Brain microvascular endothelial cell (primary cell): ENCODE measurements around the gene IQCH.
"Not testable (repeated sequence)": the region's sequence is repeated elsewhere in the genome, so short reads cannot be mapped to it uniquely, and the experiment has no call there.

Experiments used
- DNase-seq: peaks from one replicate; pipeline ENCODE4 v3.0.0-alpha.2; 2020
- H3K27ac ChIP-seq: fragments of 250-450 bp; sonication (Bioruptor Pico); 2 replicates; pipeline ENCODE4 v1.5.1; 2020; ENCODE audit warnings: mild to moderate bottlenecking, moderate library complexity
- H3K27me3 ChIP-seq: fragments of 250-450 bp; sonication (Bioruptor Pico); replicated peaks from 2 replicates; pipeline ENCODE4 v1.5.1; 2020; ENCODE audit warnings: mild to moderate bottlenecking
- H3K36me3 ChIP-seq: fragments of 250-450 bp; sonication (Bioruptor Pico); replicated peaks from 2 replicates; pipeline ENCODE4 v1.5.1; 2020; ENCODE audit warnings: mild to moderate bottlenecking
- H3K4me3 ChIP-seq: 2 replicates; pipeline ENCODE4 v1.5.1; 2011; ENCODE audit warnings: low read depth, mild to moderate bottlenecking, control low read depth, low read length, moderate library complexity
- in situ Hi-C: cut with HindIII; loops from 2 replicates; pipeline ENCODE4 v1.10.0; 2017; ENCODE audit warnings: low sequenced_read_pairs, low pct_ligation_motif_present
- TF ChIP-seq, protein P1 (sequence below): IDR thresholded peaks from 2 replicates; pipeline ENCODE4 v1.5.1; 2011; ENCODE audit warnings: low read depth, mild to moderate bottlenecking, moderate library complexity, low read length, control low read depth, inconsistent platforms; ENCODE audit errors: missing control alignments

The IQCH gene

DNA sequence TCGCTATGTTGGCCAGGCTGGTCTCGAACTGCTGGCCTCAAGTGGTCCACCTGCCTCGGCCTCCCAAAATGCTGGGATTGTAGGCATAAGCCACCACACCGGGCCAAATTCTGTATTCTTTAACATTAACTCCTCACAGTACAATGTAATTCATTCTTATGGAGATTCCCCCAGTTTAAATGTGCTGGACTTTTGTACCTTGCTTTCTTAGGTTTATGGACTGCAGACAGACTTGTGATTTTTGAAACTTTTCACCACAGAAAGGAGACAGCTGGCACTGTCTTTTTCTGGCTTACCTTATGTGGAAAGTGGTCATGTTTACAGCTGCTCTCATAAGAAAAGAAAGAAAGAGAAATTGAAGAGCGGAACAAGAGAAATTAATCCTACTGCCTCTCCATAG lies 103.8 kb downstream of the IQCH start:
- no peak overlapping the region for H3K27ac ChIP-seq
- TF ChIP-seq, protein P1, sequence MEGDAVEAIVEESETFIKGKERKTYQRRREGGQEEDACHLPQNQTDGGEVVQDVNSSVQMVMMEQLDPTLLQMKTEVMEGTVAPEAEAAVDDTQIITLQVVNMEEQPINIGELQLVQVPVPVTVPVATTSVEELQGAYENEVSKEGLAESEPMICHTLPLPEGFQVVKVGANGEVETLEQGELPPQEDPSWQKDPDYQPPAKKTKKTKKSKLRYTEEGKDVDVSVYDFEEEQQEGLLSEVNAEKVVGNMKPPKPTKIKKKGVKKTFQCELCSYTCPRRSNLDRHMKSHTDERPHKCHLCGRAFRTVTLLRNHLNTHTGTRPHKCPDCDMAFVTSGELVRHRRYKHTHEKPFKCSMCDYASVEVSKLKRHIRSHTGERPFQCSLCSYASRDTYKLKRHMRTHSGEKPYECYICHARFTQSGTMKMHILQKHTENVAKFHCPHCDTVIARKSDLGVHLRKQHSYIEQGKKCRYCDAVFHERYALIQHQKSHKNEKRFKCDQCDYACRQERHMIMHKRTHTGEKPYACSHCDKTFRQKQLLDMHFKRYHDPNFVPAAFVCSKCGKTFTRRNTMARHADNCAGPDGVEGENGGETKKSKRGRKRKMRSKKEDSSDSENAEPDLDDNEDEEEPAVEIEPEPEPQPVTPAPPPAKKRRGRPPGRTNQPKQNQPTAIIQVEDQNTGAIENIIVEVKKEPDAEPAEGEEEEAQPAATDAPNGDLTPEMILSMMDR = no peak
- in situ Hi-C loops = no loop called here
- no peaks in the 10 kb centered on the region for H3K36me3 ChIP-seq
- H3K27me3 ChIP-seq = no peaks in the 10 kb centered on the region
- H3K4me3 ChIP-seq = no peak overlapping the region
- DNase-seq = no peak

DNA sequence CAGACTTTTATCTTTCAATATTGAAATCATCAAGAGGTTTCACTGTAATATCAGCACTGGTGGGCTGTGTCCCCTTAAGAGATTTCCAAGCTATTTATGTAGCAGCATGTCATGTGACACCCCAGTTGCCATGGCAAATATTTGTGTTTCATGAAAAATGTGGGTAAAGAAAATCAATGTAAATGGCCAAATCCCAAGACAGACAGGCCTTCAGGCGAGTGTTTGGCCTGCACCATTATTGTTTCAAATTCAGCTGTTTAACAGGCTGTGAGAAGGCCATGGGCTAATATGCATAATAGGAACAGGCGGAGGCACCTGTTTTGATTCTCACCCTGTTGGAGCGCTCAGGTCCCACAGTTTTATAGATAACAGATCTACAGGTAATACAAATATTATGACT lies 104.2 kb downstream of the IQCH start:
- no peak for DNase-seq
- H3K27me3 ChIP-seq = no peaks in the 10 kb centered on the region
- H3K4me3 ChIP-seq = no peak overlapping the region
- TF ChIP-seq, protein P1 = no peak
- H3K27ac ChIP-seq = no peak overlapping the region
- in situ Hi-C loops = no loop called here
- H3K36me3 ChIP-seq = no peaks in the 10 kb centered on the region

DNA sequence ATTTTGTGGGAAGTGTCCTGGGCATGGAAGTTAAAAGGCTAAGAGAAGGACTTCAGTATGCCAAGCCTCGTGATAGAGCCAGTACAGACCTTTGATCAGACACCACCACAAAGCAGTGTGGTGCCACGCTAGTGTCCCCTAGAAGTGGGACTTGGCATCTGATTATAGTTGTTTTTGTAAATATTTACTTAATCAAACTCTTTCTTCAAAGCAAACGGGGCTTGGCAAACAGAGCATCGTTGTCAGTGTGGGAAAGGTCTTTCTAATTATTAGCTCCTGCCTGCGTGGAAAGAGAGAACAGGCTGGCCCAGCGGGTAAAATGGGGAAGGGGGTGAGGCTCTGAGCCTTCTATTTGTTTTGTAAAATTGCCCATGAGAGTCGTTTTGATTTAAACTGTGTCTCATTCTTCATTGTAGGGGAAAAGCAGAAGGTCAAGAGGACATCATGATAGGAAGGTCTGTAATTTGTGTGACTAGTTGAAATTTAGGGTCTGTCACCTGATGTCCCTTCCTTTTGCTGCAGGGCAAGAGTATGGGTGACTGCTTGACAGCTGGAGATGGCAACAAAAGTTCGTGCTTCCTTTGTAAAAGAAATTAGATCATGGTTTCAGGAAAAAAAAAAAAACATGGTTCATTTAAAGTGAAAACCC lies 105.0 kb downstream of the IQCH start:
- in situ Hi-C loops = no loop called here
- Histone ChIP-seq H3K4me3 (no peak overlapping the region), H3K27me3 (no peaks in the 10 kb centered on the region), H3K36me3 (no peaks in the 10 kb centered on the region), H3K27ac (no peak overlapping the region)
- TF ChIP-seq, protein P1 = no peak
- no peak for DNase-seq

DNA sequence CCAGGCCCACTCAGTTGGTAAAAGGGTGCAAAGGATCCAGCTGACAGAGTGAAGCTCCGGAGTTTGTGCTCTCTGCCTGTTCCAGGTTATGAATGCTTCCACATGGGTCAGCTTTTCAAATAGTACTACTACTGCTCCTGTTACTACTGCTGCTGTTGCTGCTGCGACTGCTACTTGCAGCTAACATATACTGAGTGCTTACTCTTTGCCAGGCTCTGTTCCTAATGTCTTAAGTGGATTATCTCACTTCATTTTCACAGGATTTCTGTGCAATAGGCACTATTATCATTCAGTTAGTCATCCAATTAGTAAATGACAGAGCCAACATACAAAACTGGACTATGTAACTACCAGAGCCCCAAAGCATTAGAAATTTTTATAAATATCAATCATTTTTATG lies 106.5 kb downstream of the IQCH start:
- Histone ChIP-seq H3K27ac (no peak overlapping the region), H3K36me3 (no peaks in the 10 kb centered on the region), H3K4me3 (no peak overlapping the region), H3K27me3 (no peaks in the 10 kb centered on the region)
- TF ChIP-seq, protein P1 = no peak
- no peak for DNase-seq
- in situ Hi-C loops = no loop called here

DNA sequence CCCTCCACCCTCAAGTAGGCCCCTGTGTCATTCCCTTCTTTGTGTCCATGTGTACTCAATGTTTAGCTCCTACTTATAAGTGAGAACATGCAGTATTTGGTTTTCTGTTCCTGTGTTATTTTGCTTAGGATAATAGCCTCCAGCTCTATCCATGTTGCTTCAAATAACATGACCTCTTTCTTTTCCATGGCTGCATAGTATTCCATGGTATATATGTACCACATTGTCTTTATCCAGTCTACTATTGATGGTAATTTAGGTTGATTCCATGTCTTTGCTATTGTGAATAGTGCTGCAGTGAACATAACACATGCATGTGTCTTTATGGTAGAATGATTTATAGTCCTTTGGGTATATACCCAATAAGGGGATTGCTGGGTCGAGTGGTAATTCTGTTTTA lies 109.1 kb downstream of the IQCH start:
- DNase-seq, H3K27ac ChIP-seq, H3K4me3 ChIP-seq, H3K36me3 ChIP-seq, in situ Hi-C loops, H3K27me3 ChIP-seq: not testable (repeated sequence)

DNA sequence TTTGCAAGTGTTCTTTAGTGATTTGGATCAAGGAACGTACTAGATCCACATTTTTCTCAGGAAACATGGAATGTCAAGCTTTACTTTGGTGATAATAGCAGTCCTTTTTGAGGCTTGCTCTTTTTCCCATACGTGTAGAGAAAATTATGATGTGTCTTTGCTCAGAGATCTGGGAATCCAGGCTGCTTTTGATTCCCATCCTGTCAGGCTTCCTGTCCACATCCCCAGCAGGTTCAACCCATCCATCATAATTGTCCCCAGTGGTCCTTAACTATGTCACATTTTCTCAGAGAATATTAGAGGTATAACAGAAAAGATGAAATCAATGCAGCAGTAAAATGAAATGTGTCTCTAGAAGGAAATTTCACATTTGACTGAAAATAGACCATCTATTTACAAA lies 111.4 kb downstream of the IQCH start:
- H3K4me3 ChIP-seq = no peak overlapping the region
- no peaks in the 10 kb centered on the region for H3K27me3 ChIP-seq
- H3K36me3 ChIP-seq = no peaks in the 10 kb centered on the region
- no peak for DNase-seq
- H3K27ac ChIP-seq = no peak overlapping the region
- TF ChIP-seq, protein P1 = no peak
- in situ Hi-C loops = no loop called here
